ENCODE results near the gene SRP68.

The SRP68 gene

DNA sequence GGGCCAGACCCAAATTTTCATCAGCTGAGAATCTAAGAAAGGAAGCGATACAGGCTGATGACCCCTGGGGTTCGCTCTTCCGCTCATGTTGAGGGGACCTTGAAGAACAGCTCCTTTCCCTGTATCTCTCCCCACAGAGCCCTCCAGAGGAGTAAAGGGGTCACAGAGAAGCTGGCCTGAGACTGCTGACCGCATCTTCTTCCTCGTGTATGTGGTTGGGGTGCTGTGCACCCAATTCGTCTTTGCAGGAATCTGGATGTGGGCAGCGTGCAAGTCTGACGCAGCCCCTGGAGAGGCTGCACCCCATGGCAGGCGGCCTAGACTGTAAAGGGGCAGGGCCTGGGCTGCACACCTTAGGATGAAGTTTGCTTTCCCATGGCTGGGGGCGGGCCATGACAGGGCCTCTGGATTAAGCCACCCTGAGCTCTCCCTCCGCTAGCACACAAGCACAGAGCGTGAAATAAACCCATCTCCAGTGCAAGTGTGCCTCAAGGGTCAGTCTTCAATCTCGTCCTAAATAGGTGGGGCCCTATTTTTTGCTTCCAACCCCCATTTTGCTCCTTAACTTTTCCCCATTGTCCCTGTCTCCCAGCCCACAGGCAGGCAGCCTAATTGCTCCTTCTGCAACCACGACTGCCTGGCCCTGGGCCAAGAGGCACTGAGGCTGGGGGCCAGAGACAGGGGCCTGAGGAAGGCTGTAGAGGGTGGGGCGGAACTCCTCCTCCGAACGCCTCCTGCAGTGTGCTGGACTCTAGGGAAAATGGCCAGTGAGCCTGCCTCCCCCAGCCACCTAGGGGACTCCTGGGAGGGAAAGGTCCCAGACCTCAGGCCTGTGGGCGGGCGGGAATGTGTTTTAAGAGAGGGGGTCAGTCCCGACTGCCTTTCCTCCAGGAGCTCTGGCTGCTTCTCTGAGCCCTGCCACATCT, 10.3 kb upstream of the SRP68 start:
- H3K4me3 ChIP-seq (replicated peaks; ENCODE audit: insufficient read depth, low read length), result no peak overlapping the region
- DNase-seq (ENCODE audit: low read depth in 1 of 2, low spot score in 1 of 2), result no peak
- TF ChIP-seq, protein P1, sequence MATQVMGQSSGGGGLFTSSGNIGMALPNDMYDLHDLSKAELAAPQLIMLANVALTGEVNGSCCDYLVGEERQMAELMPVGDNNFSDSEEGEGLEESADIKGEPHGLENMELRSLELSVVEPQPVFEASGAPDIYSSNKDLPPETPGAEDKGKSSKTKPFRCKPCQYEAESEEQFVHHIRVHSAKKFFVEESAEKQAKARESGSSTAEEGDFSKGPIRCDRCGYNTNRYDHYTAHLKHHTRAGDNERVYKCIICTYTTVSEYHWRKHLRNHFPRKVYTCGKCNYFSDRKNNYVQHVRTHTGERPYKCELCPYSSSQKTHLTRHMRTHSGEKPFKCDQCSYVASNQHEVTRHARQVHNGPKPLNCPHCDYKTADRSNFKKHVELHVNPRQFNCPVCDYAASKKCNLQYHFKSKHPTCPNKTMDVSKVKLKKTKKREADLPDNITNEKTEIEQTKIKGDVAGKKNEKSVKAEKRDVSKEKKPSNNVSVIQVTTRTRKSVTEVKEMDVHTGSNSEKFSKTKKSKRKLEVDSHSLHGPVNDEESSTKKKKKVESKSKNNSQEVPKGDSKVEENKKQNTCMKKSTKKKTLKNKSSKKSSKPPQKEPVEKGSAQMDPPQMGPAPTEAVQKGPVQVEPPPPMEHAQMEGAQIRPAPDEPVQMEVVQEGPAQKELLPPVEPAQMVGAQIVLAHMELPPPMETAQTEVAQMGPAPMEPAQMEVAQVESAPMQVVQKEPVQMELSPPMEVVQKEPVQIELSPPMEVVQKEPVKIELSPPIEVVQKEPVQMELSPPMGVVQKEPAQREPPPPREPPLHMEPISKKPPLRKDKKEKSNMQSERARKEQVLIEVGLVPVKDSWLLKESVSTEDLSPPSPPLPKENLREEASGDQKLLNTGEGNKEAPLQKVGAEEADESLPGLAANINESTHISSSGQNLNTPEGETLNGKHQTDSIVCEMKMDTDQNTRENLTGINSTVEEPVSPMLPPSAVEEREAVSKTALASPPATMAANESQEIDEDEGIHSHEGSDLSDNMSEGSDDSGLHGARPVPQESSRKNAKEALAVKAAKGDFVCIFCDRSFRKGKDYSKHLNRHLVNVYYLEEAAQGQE (IDR thresholded peaks at IDR 0.05; ENCODE audit: insufficient replicate concordance, low read depth), result no peak
- H3K27ac ChIP-seq (replicated peaks), result no peak overlapping the region
- peaks cover 20% of the 10 kb centered on the region for H3K27me3 ChIP-seq (ENCODE audit: insufficient read depth, poor library complexity, severe bottlenecking)

- H3K4me3 ChIP-seq (replicated peaks; ENCODE audit: insufficient read depth, low read length), result no peak overlapping the region
Measured at GRCh38 chr17:76081295-76082210, 9.2 kb upstream of the SRP68 start.

DNA sequence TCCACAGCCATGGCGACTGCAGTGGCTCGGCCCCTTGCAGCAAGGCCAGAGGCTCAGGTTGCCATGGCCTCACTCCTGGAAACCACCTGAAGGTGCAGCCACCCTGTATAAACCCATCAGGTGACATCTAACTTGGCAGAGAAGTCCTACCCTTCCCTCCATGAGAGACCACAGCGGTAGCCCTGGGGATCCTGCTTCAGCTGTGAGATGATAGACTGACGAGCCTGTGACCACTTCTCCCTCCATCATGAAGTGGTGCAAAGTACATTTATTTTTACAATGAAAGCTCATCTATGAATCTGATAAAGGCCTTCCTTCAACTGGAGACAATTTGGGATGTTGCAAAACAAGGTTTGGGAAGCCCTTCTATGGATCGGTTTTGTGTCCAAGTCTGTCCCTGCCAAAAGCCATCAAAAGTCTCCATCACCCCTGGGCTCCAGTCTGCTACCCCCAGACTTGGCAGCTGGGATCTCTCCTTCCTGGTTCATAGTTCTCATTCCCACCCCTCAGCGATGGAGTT, 8.5 kb upstream of the SRP68 start:
- DNase-seq (ENCODE audit: low read depth in 1 of 2, low spot score in 1 of 2), result no peak
- no peak overlapping the region for H3K27ac ChIP-seq (replicated peaks)
- H3K4me3 ChIP-seq (replicated peaks; ENCODE audit: insufficient read depth, low read length), result no peak overlapping the region
- TF ChIP-seq GABPA (IDR thresholded peaks at IDR 0.05; ENCODE audit: low read depth) (no peak), SPI1 (IDR thresholded peaks at IDR 0.05; ENCODE audit: borderline replicate concordance, low read depth) (no peak), POLR2AphosphoS5 (IDR thresholded peaks at IDR 0.05; ENCODE audit: low read depth) (no peak)
- TF ChIP-seq, protein P2, sequence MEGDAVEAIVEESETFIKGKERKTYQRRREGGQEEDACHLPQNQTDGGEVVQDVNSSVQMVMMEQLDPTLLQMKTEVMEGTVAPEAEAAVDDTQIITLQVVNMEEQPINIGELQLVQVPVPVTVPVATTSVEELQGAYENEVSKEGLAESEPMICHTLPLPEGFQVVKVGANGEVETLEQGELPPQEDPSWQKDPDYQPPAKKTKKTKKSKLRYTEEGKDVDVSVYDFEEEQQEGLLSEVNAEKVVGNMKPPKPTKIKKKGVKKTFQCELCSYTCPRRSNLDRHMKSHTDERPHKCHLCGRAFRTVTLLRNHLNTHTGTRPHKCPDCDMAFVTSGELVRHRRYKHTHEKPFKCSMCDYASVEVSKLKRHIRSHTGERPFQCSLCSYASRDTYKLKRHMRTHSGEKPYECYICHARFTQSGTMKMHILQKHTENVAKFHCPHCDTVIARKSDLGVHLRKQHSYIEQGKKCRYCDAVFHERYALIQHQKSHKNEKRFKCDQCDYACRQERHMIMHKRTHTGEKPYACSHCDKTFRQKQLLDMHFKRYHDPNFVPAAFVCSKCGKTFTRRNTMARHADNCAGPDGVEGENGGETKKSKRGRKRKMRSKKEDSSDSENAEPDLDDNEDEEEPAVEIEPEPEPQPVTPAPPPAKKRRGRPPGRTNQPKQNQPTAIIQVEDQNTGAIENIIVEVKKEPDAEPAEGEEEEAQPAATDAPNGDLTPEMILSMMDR (IDR thresholded peaks at IDR 0.05; ENCODE audit: insufficient read depth, low read length), result no peak
- TF ChIP-seq, protein P1 (IDR thresholded peaks at IDR 0.05; ENCODE audit: insufficient replicate concordance, low read depth), result no peak
- peaks cover 37% of the 10 kb centered on the region for H3K27me3 ChIP-seq (ENCODE audit: insufficient read depth, poor library complexity, severe bottlenecking)

More at GRCh38 chr17:76081295-76082210, 9.2 kb upstream of the SRP68 start:
- DNase-seq (ENCODE audit: low read depth in 1 of 2, low spot score in 1 of 2), result no peak
- Histone ChIP-seq H3K27ac (replicated peaks) (no peak overlapping the region), H3K27me3 (ENCODE audit: insufficient read depth, poor library complexity, severe bottlenecking) (peaks cover 30% of the 10 kb centered on the region)
- TF ChIP-seq SPI1 (IDR thresholded peaks at IDR 0.05; ENCODE audit: borderline replicate concordance, low read depth), result no peak

- Histone ChIP-seq H3K27me3 (ENCODE audit: insufficient read depth, poor library complexity, severe bottlenecking) (peaks cover 42% of the 10 kb centered on the region), H3K4me3 (replicated peaks; ENCODE audit: insufficient read depth, low read length) (no peak overlapping the region), H3K27ac (replicated peaks) (no peak overlapping the region)
- TF ChIP-seq, protein P2 (IDR thresholded peaks at IDR 0.05; ENCODE audit: insufficient read depth, low read length), result no peak
- TF ChIP-seq GABPA (IDR thresholded peaks at IDR 0.05; ENCODE audit: low read depth) (no peak), POLR2AphosphoS5 (IDR thresholded peaks at IDR 0.05; ENCODE audit: low read depth) (no peak; the same call in 1 of the 2 replicates), SPI1 (IDR thresholded peaks at IDR 0.05; ENCODE audit: borderline replicate concordance, low read depth) (no peak)
- TF ChIP-seq, protein P1 (IDR thresholded peaks at IDR 0.05; ENCODE audit: insufficient replicate concordance, low read depth), result no peak
- no peak for DNase-seq (ENCODE audit: low read depth in 1 of 2, low spot score in 1 of 2)
Measured at GRCh38 chr17:76079956-76080767, 7.8 kb upstream of the SRP68 start.
